Measurements from ENCODE around the gene KRT2.

DNA sequence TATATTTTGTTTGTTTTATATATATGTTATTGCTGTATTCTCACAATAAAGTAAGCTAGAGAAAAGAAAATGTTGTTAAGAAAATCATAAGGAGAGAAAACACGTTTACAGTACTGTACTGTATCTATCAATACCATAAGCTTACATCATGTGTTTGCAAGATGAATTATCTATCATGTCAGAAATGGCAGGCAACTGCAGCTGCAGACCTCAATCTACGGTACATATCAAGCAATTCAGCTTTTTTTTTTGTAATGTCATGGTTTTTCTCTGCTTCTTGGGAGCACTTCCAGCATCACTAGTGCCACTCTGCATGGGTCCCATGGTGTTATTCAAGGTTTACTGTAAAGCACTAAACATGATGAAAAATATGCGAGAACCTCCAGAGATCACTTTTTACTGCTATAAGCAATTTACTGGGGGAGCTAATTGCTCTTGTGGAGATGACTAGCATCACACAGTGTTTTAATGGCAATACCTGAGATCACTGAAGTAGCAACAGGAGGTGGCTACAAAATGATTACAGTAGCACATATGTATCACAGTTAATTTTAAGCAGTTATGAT lies 9.0 kb upstream of the KRT2 start:
- TF ChIP-seq CTCF (IDR thresholded peaks at IDR 0.05) (no peak), CREB1 (CRISPR knock-in tag; IDR thresholded peaks at IDR 0.05) (no peak), SMAD3 (CRISPR knock-in tag; IDR thresholded peaks at IDR 0.05; ENCODE audit: borderline replicate concordance) (no peak), TEAD1 (CRISPR knock-in tag; IDR thresholded peaks at IDR 0.05) (no peak), IRF1 (CRISPR knock-in tag; IDR thresholded peaks at IDR 0.05) (no peak), IRF2 (CRISPR knock-in tag; IDR thresholded peaks at IDR 0.05; ENCODE audit: borderline replicate concordance, low read depth) (no peak), SMAD4 (CRISPR knock-in tag; IDR thresholded peaks at IDR 0.05) (no peak)
- TF ChIP-seq, protein P1, sequence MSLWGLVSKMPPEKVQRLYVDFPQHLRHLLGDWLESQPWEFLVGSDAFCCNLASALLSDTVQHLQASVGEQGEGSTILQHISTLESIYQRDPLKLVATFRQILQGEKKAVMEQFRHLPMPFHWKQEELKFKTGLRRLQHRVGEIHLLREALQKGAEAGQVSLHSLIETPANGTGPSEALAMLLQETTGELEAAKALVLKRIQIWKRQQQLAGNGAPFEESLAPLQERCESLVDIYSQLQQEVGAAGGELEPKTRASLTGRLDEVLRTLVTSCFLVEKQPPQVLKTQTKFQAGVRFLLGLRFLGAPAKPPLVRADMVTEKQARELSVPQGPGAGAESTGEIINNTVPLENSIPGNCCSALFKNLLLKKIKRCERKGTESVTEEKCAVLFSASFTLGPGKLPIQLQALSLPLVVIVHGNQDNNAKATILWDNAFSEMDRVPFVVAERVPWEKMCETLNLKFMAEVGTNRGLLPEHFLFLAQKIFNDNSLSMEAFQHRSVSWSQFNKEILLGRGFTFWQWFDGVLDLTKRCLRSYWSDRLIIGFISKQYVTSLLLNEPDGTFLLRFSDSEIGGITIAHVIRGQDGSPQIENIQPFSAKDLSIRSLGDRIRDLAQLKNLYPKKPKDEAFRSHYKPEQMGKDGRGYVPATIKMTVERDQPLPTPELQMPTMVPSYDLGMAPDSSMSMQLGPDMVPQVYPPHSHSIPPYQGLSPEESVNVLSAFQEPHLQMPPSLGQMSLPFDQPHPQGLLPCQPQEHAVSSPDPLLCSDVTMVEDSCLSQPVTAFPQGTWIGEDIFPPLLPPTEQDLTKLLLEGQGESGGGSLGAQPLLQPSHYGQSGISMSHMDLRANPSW (CRISPR knock-in tag; conservative IDR thresholded peaks at IDR 0.05; ENCODE audit: low read depth) = no peak
